GM21619 (cell line): ENCODE data around the gene CACNB4.
"Not testable (repeated sequence)": the region's sequence is repeated elsewhere in the genome, so short reads cannot be mapped to it uniquely, and the experiment has no call there.

Experiments used
- ATAC-seq: cut with Tn5 transposase; IDR thresholded peaks from one replicate; pipeline ENCODE4 v1.9.1; 2021; ENCODE audit not compliant: unreplicated experiment

The CACNB4 gene

GRCh38 chr2:151946899-151947812 lies 151.7 kb downstream of the CACNB4 start:
- peak; percentile 77 for ATAC-seq

DNA sequence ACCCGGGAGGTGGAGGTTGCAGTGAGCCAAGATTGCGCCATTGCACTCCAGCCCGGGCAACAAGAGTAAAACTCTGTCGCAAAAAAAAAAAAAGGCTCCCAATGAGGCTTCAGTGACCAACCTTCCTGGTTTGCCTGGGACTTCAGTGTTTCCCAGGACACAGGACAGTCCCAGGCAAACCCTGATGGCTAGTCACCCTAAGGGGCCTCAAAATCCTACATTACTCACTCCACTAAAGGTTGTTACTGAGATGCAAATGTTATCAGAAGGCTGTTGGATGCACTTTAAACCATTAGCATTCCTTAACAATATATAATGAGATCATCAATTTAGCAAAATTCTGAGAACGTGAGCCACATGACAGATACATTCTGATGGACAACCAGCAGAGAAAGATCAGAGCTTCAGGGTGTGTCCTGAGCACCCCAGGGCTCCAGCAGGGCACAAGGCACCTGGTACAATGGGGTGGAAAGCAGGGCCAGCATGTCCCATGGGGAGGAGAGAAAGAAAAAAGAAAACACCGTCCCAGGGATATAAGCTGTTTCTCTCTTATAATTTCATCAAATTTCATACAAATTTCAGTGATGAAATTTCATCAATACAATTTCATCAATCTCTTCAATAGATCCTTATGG lies 152.5 kb downstream of the CACNB4 start:
- ATAC-seq, result no peak

DNA sequence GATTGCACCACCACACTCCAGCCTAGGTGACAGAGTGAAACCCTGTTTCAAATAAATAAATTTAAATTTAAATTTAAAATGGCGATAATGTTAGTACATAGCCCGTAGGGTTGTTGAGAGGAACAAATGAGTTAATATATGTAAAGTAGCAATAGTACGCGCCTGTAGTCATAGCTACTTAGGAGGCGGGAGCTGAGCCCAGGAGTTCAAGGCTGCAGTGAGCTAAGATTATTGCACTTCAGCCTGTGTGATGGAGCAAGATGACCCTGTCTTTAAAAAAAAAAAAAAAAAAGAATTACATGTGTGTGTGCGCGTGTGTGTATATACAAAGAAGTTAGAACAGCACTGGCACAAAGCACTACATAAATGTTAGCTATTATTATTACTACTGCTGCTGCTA lies 153.2 kb downstream of the CACNB4 start:
- ATAC-seq, result no peak

- no peak for ATAC-seq
Measured at GRCh38 chr2:151945186-151945585, 153.7 kb downstream of the CACNB4 start.

DNA sequence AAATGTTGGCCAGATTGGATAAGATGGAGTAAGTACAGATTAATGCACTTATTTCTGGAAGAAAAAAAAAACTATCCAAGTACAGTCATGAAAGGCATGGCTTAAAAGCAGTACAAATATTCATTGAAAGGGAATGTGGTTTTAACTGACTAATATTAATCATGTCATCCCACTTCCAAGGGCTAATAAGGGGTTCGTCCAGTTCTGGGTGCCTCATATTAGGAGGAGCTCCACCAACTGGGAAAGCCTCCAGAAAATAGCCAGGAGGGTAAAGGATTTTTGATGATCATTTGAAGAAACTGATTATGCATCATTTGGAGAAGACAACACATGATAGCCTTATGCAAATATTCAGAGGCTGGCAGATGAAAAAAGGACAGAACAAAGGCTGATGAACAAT lies 155.4 kb downstream of the CACNB4 start:
- no peak for ATAC-seq

GRCh38 chr2:151942540-151943205 lies 156.2 kb downstream of the CACNB4 start:
- not testable (repeated sequence) for ATAC-seq

DNA sequence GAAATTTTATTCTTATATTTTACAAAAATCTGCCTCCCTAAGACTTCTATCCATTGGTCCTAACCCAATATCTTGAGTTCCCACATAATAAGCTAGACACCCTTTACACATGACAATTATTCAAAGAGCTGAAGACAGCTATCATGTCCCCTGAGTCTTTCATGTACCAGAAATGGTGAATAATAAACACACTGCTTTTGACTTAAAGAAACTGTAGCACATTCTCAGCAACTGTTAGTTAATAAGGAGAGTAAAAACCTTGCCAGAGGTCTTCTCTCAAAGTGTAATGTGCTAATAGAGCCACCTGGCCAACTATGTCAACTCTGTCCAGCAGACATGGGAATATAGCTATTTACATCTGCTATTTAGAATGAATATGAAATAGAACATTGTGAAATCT lies 160.9 kb downstream of the CACNB4 start:
- ATAC-seq, result no peak

GRCh38 chr2:151936626-151937025 lies 162.2 kb downstream of the CACNB4 start:
- no peak for ATAC-seq

- ATAC-seq, result no peak
Measured at GRCh38 chr2:151933266-151933804, 165.5 kb downstream of the CACNB4 start.

DNA sequence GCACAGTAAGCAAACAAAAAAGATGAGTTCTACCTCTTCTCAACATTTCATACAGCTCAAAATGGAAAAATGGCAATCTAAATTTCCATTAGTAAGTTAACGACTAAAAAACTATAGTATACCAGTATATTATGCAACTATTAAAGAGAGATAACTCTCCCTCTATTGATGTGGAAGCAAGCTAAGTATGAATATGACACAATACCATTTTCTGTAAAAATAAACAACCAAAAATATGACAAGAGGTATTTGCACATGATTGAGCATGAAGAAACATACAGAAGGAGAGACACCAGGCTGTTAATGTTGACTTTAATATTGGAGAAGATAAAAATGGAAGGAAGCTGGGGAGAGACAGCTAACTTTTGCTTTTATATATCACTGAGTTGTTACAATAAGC lies 167.1 kb downstream of the CACNB4 start:
- ATAC-seq, result no peak

GRCh38 chr2:151931030-151931611 lies 167.7 kb downstream of the CACNB4 start:
- no peak for ATAC-seq

DNA sequence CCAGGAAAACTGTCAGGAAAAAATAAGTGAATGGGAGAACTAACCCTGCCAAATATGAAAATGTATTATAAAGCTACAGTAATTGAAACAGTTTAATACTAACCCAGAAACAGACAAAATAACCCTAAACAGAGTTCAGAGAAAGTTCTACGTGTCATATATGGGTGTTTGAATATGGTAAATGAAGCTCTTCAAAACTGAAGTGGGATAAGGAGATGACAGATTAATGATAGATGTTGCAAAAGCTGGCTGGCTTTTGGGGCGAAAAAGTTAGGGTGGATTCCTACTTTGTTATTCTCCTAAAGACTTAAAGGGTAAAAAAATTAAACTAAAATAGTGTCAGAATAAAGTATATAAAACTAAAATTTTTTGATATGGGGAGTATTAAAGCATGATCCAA lies 168.8 kb downstream of the CACNB4 start:
- no peak for ATAC-seq

DNA sequence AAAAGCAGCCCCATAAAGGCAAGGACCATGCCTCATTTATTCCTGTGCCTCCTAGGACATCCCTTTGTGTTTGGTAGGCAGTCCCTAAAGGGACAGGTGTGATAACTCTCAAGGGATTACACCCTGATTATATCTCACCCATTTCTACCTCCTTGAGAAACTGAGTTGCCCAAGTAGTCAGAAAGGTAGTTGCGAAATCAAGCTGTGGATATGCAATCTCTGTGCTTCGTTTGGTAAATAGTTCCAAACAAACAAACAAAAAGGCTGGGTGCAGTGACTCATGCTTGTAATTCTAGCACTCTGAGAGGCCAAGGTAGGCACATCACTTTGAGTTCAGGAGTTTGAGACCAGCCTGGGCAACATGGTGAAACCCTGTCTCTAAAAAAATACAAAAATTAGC lies 170.5 kb downstream of the CACNB4 start:
- ATAC-seq, result no peak

DNA sequence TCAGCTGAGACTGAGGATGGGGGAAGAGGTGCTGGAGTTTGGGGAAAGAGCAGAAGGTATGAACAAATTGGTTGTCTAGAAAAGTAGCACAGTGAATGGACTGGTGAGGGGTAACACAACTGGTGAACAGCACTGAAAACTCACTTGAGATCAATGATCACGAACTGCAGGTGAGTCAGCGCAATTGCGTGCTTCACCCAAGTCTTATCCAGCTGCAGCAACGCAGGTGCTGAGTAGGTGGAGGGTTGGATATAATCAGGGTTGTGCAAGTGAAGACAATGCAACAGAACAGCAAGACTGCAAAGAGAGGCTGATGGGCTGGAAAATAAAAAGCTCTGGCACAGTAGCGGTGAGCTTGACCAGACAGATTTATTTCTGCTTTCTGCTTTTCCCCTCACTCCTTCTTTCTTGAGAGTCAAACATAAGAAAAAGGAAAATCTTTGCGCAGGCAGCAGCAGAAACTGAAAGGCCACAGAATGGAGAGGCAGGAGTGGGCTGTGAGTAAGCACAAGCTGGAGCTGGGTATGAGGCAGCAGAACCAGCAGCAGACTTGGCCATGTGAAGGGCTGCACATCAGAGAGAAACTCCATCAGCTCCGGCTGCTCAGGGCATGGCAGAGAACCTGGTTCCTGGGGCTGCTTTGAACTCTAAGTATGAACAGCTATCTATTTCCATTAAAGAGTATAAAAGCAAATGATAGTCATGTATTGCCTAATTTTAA lies 171.2 kb downstream of the CACNB4 start:
- no peak for ATAC-seq

DNA sequence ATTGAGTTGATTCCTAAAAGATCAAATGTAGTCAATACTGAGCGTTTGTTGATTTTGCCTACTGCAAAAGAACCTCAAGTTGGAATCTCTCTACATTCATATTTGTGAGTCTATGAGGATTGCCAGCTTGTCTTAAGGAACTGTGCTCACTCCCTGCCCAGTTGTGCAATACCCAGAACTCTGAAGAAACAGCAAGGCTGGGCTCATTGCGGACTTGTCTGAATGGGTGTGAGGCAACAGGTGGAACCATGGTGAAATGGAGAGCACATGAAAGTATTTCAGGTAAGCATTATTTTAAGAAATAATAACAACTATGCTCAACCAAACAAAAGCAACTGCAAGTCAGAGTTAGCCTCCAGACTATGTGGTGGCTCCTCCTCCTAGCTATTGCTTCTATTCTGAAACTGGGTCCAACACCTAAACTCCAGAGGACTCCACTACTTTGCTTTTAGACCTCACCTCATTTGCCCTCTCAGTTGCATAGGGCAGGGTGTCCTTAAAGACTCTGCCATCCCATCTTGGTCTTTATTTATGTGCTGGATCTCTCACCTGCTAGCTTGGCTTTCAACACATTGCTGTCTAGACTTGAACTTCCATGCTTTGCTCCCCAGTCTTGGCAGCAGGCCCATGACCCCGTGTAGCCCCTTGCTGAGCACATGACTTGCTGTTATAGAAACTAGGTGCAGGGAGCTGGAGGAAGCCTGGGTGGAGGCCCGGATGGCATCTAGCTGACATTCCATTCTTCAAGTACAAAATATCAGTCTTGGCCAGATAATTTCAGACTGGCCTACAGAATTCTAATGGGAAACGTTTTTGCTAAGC lies 175.8 kb downstream of the CACNB4 start:
- ATAC-seq, result no peak

DNA sequence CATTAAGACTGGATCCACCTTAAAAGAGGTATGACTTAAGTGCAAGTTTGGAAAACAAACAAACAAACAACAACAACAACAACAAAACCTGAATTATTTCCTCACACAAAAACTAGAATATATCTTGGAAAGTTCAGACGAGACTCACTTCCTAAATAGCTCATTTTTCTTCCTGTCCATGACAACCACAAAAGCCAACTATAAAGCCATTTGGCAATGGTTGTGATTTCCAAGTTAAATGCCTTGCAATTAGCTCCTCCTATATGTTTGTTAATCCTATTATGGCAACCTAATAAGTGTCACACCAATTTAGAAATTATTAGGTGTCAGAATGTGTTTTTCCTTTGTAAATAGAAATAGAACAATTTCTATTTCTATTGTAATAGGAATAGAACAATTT lies 179.1 kb downstream of the CACNB4 start:
- ATAC-seq, result no peak

- no peak for ATAC-seq
Measured at GRCh38 chr2:151918308-151918707, 180.5 kb downstream of the CACNB4 start.

- ATAC-seq, result no peak
Measured at GRCh38 chr2:151916632-151917031, 182.2 kb downstream of the CACNB4 start.

DNA sequence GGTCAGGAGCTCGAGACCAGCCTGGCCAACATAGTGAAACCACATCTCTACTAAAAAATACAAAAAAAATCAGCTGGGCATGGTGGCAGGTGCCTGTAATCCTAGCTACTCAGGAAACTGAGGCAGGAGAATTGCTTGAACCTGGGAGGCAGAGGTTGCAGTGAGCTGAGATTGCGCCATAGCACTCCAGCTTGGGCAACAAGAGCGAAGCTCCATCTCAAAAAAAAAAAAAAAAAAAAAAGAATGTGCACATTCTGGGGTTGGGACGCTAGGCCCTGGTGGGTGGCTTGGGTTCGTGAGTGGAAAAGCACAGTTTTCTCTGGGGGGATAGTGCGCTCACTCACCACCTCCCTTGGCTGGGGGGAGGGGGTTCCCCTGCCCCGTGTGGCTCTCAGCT lies 183.2 kb downstream of the CACNB4 start:
- ATAC-seq, result not testable (repeated sequence)
